ENCODE measurements around the gene SUGCT. TPM values are rescaled to one million over a fixed set of nuclear protein-coding genes. Genes with fewer than 3 reads are reported as not detected.

Gene SUGCT
- total RNA-seq, 1 donor from 2014 or later = 1.7 TPM

GRCh38 chr7:40199076-40199802 lies 64.4 kb downstream of the SUGCT start:
- no peak for TF ChIP-seq CTCF (IDR thresholded peaks at IDR 0.05)
- no peaks in the 10 kb centered on the region for H3K4me1 ChIP-seq
- H3K9me3 ChIP-seq = no peaks in the 10 kb centered on the region
- no peak for DNase-seq
- H3K27ac ChIP-seq = no peak overlapping the region
- H3K4me3 ChIP-seq = no peak overlapping the region
- ATAC-seq = no peak
- intact Hi-C loops (cut with DNase I) = no loop called here
- no peaks in the 10 kb centered on the region for H3K27me3 ChIP-seq (ENCODE audit: low read depth)
- no peaks in the 10 kb centered on the region for H3K36me3 ChIP-seq

- intact Hi-C loops (cut with DNase I) = no loop called here
- Histone ChIP-seq H3K27me3 (ENCODE audit: low read depth) (no peaks in the 10 kb centered on the region), H3K9me3 (no peaks in the 10 kb centered on the region), H3K36me3 (no peaks in the 10 kb centered on the region), H3K4me3 (no peak overlapping the region), H3K27ac (no peak overlapping the region), H3K4me1 (no peaks in the 10 kb centered on the region)
- no peak for TF ChIP-seq CTCF (IDR thresholded peaks at IDR 0.05)
- ATAC-seq (no peak), DNase-seq (no peak)
Observed at GRCh38 chr7:40200791-40201190, 66.0 kb downstream of the SUGCT start.

GRCh38 chr7:40202851-40203250 lies 68.0 kb downstream of the SUGCT start:
- Histone ChIP-seq H3K36me3 (no peaks in the 10 kb centered on the region), H3K27ac (no peak overlapping the region), H3K27me3 (ENCODE audit: low read depth) (no peaks in the 10 kb centered on the region), H3K9me3 (no peaks in the 10 kb centered on the region), H3K4me1 (no peaks in the 10 kb centered on the region), H3K4me3 (no peak overlapping the region)
- intact Hi-C loops (cut with DNase I) = no loop called here
- ATAC-seq = no peak
- no peak for TF ChIP-seq CTCF (IDR thresholded peaks at IDR 0.05)
- no peak for DNase-seq

- Histone ChIP-seq H3K27me3 (ENCODE audit: low read depth) (no peaks in the 10 kb centered on the region), H3K36me3 (no peaks in the 10 kb centered on the region), H3K27ac (no peak overlapping the region), H3K4me1 (no peaks in the 10 kb centered on the region), H3K4me3 (no peak overlapping the region), H3K9me3 (no peaks in the 10 kb centered on the region)
- intact Hi-C loops (cut with DNase I) = no loop called here
- no peak for TF ChIP-seq CTCF (IDR thresholded peaks at IDR 0.05)
- no peak for ATAC-seq
- no peak for DNase-seq
Observed at GRCh38 chr7:40204581-40204980, 69.8 kb downstream of the SUGCT start.

GRCh38 chr7:40205992-40206391 lies 71.2 kb downstream of the SUGCT start:
- intact Hi-C loops (cut with DNase I) = no loop called here
- ATAC-seq (no peak), DNase-seq (no peak)
- Histone ChIP-seq H3K4me3 (no peak overlapping the region), H3K4me1 (no peaks in the 10 kb centered on the region), H3K27me3 (ENCODE audit: low read depth) (no peaks in the 10 kb centered on the region), H3K36me3 (no peaks in the 10 kb centered on the region), H3K9me3 (no peaks in the 10 kb centered on the region), H3K27ac (no peak overlapping the region)
- no peak for TF ChIP-seq CTCF (IDR thresholded peaks at IDR 0.05)

Measured in lower lobe of right lung (tissue), 2 donors.